GM06990 (cell line): Measurements from ENCODE around the gene SLC17A8.

Source experiments
- DNase-seq: peaks from one replicate; pipeline ENCODE4 v3.0.0-alpha.2; 2011; ENCODE audit not compliant: insufficient read length; ENCODE audit errors: extremely low read depth
- H3K27me3 ChIP-seq: replicated peaks from 2 replicates; pipeline ENCODE4 v1.6.0; 2011; ENCODE audit warnings: low read length; ENCODE audit not compliant: control insufficient read depth, insufficient read depth
- H3K36me3 ChIP-seq: 2 replicates; pipeline ENCODE4 v1.5.1; 2011; ENCODE audit warnings: low read length; ENCODE audit not compliant: control insufficient read depth, insufficient read depth
- H3K4me3 ChIP-seq: replicated peaks from 2 replicates; pipeline ENCODE4 v1.5.1; 2011; ENCODE audit warnings: low read depth, mild to moderate bottlenecking, control low read depth, low read length
- CTCF ChIP-seq: IDR thresholded peaks from 2 replicates; pipeline ENCODE4 v1.5.1; 2011; ENCODE audit warnings: low read length, control low read depth, mild to moderate bottlenecking, inconsistent platforms; ENCODE audit not compliant: insufficient read depth, poor library complexity, severe bottlenecking

SLC17A8 gene

GRCh38 chr12:100372853-100373640 lies 16.2 kb downstream of the SLC17A8 start:
- H3K27me3 ChIP-seq = no peaks in the 10 kb centered on the region
- H3K36me3 ChIP-seq = no peaks in the 10 kb centered on the region
- TF ChIP-seq CTCF = no peak
- no peak overlapping the region for H3K4me3 ChIP-seq
- DNase-seq = no peak

GRCh38 chr12:100375038-100375735 lies 18.3 kb downstream of the SLC17A8 start:
- no peak for TF ChIP-seq CTCF
- Histone ChIP-seq H3K27me3 (no peaks in the 10 kb centered on the region), H3K4me3 (no peak overlapping the region), H3K36me3 (no peaks in the 10 kb centered on the region)
- no peak for DNase-seq

GRCh38 chr12:100376161-100376560 lies 19.3 kb downstream of the SLC17A8 start:
- no peaks in the 10 kb centered on the region for H3K27me3 ChIP-seq
- DNase-seq = no peak

GRCh38 chr12:100381379-100381778 lies 24.5 kb downstream of the SLC17A8 start:
- no peak for DNase-seq
- TF ChIP-seq CTCF = no peak
- no peak overlapping the region for H3K4me3 ChIP-seq
- H3K36me3 ChIP-seq = no peaks in the 10 kb centered on the region
- H3K27me3 ChIP-seq = no peaks in the 10 kb centered on the region; the same call in 1 of the 2 replicates

More at GRCh38 chr12:100376161-100376560, 19.3 kb downstream of the SLC17A8 start:
- H3K36me3 ChIP-seq = no peaks in the 10 kb centered on the region
- no peak overlapping the region for H3K4me3 ChIP-seq
- no peak for TF ChIP-seq CTCF

- no peaks in the 10 kb centered on the region; the same call in 1 of the 2 replicates for H3K27me3 ChIP-seq
- no peak for TF ChIP-seq CTCF
- no peak for DNase-seq
- no peaks in the 10 kb centered on the region for H3K36me3 ChIP-seq
- H3K4me3 ChIP-seq = no peak overlapping the region
These were observed 25.5 kb downstream of the SLC17A8 start for GRCh38 chr12:100382338-100382737.
